Upper lobe of left lung (tissue), 4 donors: ENCODE measurements around the gene STK39.

Experiments
- CTCF ChIP-seq, 6 experiments: fragments of 450-650 bp in 4 of 6; fragments of 200-600 bp in 2 of 6; sonication (generic) in 2 of 6; IDR thresholded peaks; one replicate each; pipeline ENCODE4 v1.5.1; 2016 to 2019; ENCODE audit warnings: antibody characterized with exemption in 6 of 6
- POLR2A ChIP-seq, 4 donors: fragments of 450-650 bp; IDR thresholded peaks; one replicate each; pipeline ENCODE4 v1.5.1; 2016 to 2017; ENCODE audit warnings: antibody characterized with exemption in 4 of 4, mild to moderate bottlenecking in 2 of 4

- TF ChIP-seq CTCF (IDR thresholded peaks at IDR 0.05) (no peak), POLR2A (IDR thresholded peaks at IDR 0.05) (no peak)
Observed at GRCh38 chr2:168139852-168140251, 107.5 kb downstream of the STK39 start.
